ENCODE results near the gene ATG12.

GRCh38 chr5:115796656-115797055 lies 44.7 kb downstream of the ATG12 start:
- TF ChIP-seq POLR2A (IDR thresholded peaks at IDR 0.05) (no peak), CTCF (IDR thresholded peaks at IDR 0.05) (no peak)

Measured in right lobe of liver (tissue), 4 donors.